Eye (tissue), 1 donor: ENCODE results near the gene OR2T4.
A peak's percentile ranks its signal among the peaks of the same experiment; 100 is the strongest.

Source experiments
- DNase-seq: peaks from one replicate; pipeline ENCODE4 v3.0.0-alpha.2; 2015

Gene OR2T4

GRCh38 chr1:248361121-248361715 lies at the start of gene OR2T4:
Gene OR2T4, plus strand, starts transcription at chr1:248361665. Its CDS starts 0 bp downstream, at chr1:248361665.
- DNase-seq = no peak

- no peak for DNase-seq
Observed at GRCh38 chr1:248316796-248317195, 44.7 kb upstream of the OR2T4 start.

GRCh38 chr1:248324468-248324867 lies 37.0 kb upstream of the OR2T4 start, which contains the start of gene OR2M7:
Gene OR2M7, minus strand, starts transcription at chr1:248324568. Its CDS starts 0 bp downstream, at chr1:248324568.
- no peak for DNase-seq

- DNase-seq = no peak
Observed at GRCh38 chr1:248343451-248343850, 18.0 kb upstream of the OR2T4 start.

GRCh38 chr1:248348475-248348874 lies 13.0 kb upstream of the OR2T4 start, which contains the start of gene OR14C36:
Gene OR14C36, plus strand, starts transcription at chr1:248348775. Its CDS starts 0 bp downstream, at chr1:248348775.
- DNase-seq = no peak

GRCh38 chr1:248359415-248359814 lies 2.0 kb upstream of the OR2T4 start:
- DNase-seq = no peak

- no peak for DNase-seq
Observed at GRCh38 chr1:248366609-248367008, 5.1 kb downstream of the OR2T4 start.

GRCh38 chr1:248372394-248372793 lies 10.9 kb downstream of the OR2T4 start:
- no peak for DNase-seq

- peak; percentile 3 for DNase-seq
Observed at GRCh38 chr1:248373761-248374160, 12.3 kb downstream of the OR2T4 start.

GRCh38 chr1:248375446-248375845 lies 14.0 kb downstream of the OR2T4 start, which contains the start of gene OR2T6:
Gene OR2T6, plus strand, starts transcription at chr1:248375746. Its CDS starts 11,863 bp downstream, at chr1:248387609.
- no peak for DNase-seq

- no peak for DNase-seq
Observed at GRCh38 chr1:248376916-248377315, 15.5 kb downstream of the OR2T4 start.

GRCh38 chr1:248380854-248381253 lies 19.4 kb downstream of the OR2T4 start:
- no peak for DNase-seq

- no peak for DNase-seq
Observed at GRCh38 chr1:248388426-248388825, 27.0 kb downstream of the OR2T4 start.

- DNase-seq = no peak
Observed at GRCh38 chr1:248393050-248393449, 31.6 kb downstream of the OR2T4 start.

- no peak for DNase-seq
Observed at GRCh38 chr1:248402748-248403147, 41.3 kb downstream of the OR2T4 start, which contains the start of gene OR2T1. Gene OR2T1, plus strand, starts transcription at chr1:248403048. Its CDS starts 3,100 bp downstream, at chr1:248406148.

GRCh38 chr1:248404024-248404423 lies 42.6 kb downstream of the OR2T4 start:
- DNase-seq = peak; percentile 0

GRCh38 chr1:248406721-248407692 lies 45.5 kb downstream of the OR2T4 start:
- no peak for DNase-seq
